Measurements from ENCODE around the gene ABCB10. TPM values are rescaled to one million over a fixed set of nuclear protein-coding genes. Genes with fewer than 3 reads are reported as not detected.
"Not testable (repeated sequence)": the region's sequence is repeated elsewhere in the genome, so short reads cannot be mapped to it uniquely, and the experiment has no call there.

The ABCB10 gene
- 18.8 TPM for total RNA-seq

DNA sequence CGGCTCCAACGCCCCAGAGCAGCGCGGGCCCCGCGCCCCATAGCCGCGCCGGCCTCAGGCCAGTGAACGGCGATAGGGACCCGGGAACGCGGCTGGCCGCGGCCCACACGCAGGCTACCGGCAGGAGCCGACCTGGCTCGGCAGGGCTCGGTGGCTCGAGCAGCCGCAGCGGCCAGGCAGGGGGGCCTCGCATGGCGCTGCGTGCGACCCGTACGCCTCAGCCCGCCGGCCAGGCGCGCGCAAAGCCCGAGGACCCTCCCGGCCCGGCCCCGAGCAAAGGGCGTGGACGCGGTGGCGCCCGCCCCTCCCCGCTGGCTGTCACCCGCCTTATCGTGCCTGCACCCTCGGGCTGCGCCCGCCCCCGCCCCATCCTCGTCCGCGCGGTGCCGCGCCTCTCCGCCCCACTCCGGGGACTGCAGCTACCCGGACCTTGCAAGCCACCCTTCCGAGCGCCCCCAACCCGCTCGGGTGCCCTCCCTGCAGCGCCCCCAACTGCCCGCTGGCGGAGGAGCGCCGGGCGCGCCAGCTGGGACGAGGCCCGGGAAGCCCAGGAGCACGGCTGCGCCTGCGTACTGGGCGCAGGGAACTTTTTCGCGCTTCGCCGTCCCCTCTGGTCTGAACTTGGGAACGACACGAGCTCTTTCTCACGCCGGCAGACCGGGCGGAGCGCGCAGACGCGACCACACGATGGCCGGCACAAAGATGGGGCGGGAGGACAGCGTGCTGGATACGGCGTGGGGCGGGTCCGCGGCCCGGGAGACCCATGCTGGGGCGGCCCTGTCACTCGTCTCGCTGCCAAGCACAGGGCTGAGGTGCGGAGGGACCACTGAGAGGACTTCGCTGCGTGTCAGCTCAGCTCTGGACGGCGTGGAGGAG is at the start of gene ABCB10:
Gene ABCB10, minus strand, starts transcription at position 248 of the 876 bp plus-strand sequence. Its CDS starts 55 bp downstream, at position 193.
- FAIRE-seq, result no peak

GRCh38 chr1:229607370-229607769 is 48.9 kb upstream of the ABCB10 start:
- FAIRE-seq (no peak), DNase-seq (ENCODE audit: low spot score in 2 of 2) (no peak)

More for the DNA sequence above, at the start of gene ABCB10:
- DNase-seq (ENCODE audit: low spot score in 2 of 2), result peak; percentile 95 to 97

DNA sequence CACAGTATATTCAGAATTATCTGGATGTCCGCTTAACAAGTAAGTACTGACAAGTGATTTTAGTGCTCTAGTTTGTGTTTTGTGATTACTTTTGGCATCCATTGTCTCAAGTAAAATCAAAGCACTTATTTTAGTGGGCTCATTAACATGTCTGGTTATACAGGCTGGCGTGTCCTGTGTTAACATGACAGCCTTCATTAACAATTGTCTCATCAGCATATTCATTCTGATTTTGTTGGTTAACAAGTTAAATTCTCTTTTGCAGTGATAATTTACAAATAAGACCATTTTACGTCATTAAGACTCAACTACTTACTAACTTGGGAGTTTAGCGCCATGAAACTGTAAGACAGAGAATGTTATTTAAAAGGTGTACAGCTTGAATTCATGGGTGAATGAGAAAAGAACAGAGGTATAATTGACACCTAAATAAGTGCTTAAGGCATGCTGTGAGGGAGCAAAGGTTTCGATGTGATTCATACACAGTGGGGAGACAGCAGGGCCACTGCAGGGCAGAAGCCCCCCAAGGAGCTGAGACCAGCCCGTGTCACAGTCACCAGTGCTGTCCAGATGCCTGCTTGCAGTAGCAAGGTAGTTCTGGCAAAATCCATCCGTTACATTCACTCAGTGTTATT is 45.0 kb upstream of the ABCB10 start:
- DNase-seq (ENCODE audit: low spot score in 2 of 2) (no peak), FAIRE-seq (no peak)

DNA sequence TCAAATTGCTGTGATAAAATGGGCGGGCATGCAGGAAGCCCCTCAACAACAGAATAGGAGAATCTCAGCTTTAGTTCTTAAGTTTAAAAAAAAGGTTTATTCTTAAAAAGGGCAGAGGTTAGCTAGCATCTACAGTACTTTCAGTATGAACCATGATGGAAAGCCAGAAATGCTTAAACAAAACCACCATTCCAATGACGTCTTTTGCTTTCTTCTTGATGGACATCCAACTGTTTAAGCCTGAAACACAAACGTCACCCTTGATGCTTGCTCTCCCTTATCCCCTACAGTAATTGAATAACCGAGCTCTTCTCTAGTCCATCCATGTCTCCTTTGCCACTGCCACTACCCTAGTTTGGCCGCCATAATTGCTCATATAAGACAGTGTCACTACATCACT is 41.7 kb upstream of the ABCB10 start:
- FAIRE-seq (no peak), DNase-seq (ENCODE audit: low spot score in 2 of 2) (no peak)

- no peak for DNase-seq (ENCODE audit: low spot score in 2 of 2)
- no peak for FAIRE-seq
Measured at GRCh38 chr1:229599218-229599954, 40.9 kb upstream of the ABCB10 start.

GRCh38 chr1:229597877-229598276 is 39.4 kb upstream of the ABCB10 start:
- FAIRE-seq, result no peak
- DNase-seq (ENCODE audit: low spot score in 2 of 2), result no peak

- FAIRE-seq (no peak), DNase-seq (ENCODE audit: low spot score in 2 of 2) (peak in 1 of 2 donors; percentile 16)
Measured at GRCh38 chr1:229596925-229597699, 38.6 kb upstream of the ABCB10 start.

DNA sequence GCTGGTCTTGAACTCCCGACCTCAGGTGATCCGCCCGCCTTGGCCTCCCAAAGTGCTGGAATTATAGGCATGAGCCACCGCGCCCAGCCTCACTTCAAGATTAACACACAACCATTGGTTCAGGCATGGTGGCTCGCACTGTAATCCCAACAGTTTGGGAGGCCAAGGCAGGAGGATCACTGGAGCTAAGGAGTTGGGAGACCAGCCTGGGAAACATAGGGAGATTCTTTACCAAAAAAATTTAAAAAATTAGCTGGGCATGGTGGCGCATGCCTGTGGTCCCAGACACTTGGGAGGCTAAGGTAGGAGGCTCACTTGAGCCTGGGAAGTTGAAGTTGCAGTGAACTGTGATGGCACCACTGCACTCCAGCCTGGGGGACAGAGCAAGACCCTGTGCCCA is 37.4 kb upstream of the ABCB10 start:
- not testable (repeated sequence) for DNase-seq (ENCODE audit: low spot score in 2 of 2); FAIRE-seq

DNA sequence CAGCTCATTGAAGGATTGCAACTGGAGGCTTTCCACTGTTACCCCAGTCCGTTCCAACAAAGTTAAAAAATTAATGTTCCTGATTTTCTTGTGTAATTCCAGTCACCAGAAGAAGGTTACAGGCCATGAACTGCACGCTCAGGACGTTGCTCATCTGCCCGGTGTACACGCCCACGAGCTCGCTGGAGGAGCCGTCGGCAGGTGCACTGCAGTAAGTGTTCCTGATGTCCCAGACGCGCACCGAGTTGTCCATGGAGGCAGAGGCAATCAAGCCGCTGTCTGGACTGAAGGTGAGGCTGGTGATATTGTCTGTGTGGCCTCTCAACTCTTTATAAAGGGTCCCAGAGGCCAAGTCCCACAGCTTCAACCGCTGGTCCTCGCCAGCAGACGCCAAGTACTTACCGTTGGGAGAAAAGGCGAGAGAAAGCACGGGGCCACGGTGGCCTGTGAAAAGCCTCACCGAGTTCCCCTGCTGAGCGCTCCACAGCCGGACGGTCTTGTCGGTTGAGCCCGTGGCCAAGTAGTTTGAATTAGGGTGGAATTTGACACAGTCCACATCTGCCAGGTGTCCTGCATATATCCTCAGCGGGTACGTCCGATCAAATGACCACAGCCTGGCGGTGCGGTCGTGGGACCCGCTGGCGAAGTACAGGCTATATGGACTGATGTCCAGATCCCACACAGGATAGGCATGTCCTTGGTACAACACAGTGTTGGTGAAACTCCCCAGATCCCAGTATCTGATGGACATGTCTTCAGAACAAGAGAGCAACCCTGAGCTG is 35.9 kb upstream of the ABCB10 start:
- DNase-seq (ENCODE audit: low spot score in 2 of 2) (no peak), FAIRE-seq (no peak)

DNA sequence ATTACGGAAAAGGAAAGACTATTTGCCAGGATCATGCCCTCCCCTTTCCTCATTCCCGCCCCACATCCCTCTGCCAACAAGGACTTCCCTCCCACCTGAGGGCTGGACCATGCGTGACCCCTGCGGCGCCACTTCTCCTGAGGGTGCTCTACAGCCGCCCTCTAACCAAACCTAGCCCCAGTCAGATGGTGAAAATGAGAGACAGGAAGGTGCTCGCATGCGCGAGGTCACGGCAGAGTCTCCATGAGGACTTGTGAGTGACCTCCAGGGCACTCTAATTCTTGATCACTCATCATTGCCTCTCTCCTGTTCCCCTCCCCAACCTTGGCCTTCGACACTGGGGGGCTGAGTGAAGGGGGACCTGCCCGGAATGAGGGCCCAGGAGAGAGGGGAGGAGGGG is 35.3 kb upstream of the ABCB10 start:
- FAIRE-seq (no peak), DNase-seq (ENCODE audit: low spot score in 2 of 2) (no peak)

- DNase-seq (ENCODE audit: low spot score in 2 of 2) (no peak), FAIRE-seq (no peak)
Measured at GRCh38 chr1:229590119-229590518, 31.6 kb upstream of the ABCB10 start.

DNA sequence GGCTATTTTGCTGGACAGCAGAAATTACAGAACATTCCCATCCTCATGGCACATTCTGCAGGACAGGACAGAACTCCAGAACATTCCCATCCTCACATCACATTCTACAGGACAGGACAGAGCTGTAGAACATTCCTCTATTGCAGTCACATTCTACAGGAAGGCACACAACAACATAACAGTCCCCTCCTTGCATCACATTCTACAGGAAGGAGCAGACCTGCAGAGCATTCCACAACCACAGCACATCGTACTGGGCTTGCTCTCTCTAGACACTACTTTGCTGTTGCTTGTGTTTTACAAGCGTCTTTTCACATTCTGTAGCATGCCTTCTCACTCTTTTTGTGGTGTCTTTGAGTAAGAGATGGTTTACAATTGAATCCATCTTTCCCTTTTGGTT is 26.8 kb upstream of the ABCB10 start:
- FAIRE-seq (no peak), DNase-seq (ENCODE audit: low spot score in 2 of 2) (no peak)

GRCh38 chr1:229582715-229583114 is 24.2 kb upstream of the ABCB10 start:
- DNase-seq (ENCODE audit: low spot score in 2 of 2) (no peak), FAIRE-seq (no peak)

DNA sequence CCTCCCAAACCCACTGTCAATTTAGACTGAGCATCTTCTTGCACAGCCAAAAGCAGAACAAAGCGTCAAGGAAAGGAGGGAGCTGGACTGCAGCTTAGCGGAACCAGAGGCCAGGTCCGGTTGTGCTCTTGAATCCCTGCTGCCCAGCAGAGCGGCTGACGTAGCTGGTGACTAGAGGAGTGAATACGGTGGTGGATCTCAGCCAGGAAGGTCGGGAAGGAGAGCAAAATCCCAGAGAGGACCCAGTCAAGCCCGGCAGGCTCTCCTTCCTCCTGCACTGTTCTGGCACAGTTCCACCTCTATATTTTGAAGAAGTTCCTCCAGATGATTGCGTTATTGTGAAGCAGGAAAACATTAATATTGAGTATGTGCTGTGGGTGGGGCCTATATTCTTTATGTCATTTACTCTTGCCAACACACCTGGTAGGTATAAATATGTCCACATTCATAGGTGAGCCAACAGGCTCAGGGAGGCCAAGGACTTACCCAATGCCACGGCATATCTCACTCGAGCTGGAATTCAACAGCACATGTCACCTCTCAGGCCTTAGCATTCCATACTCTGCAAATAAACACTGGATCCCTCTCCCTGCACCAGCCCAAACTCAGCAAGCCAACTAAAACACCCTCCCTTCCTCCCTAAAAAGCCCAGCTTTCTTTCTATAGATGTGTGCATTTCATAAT is 23.6 kb upstream of the ABCB10 start:
- DNase-seq (ENCODE audit: low spot score in 2 of 2) (peak in 1 of 2 donors; percentile 35), FAIRE-seq (no peak)

- DNase-seq (ENCODE audit: low spot score in 2 of 2) (no peak), FAIRE-seq (no peak)
Measured at GRCh38 chr1:229581485-229581884, 23.0 kb upstream of the ABCB10 start.

- DNase-seq (ENCODE audit: low spot score in 2 of 2) (peak; percentile 51 to 69), FAIRE-seq (no peak)
Measured at GRCh38 chr1:229579059-229579673, 20.7 kb upstream of the ABCB10 start.

- DNase-seq (ENCODE audit: low spot score in 2 of 2) (no peak), FAIRE-seq (no peak)
Measured at GRCh38 chr1:229578168-229579058, 19.9 kb upstream of the ABCB10 start.
